MCF 10A (cell line): Measurements from ENCODE around the gene SLC23A3. TPM values are rescaled to one million over a fixed set of nuclear protein-coding genes. Genes with fewer than 3 reads are reported as not detected.
A peak's percentile ranks its signal among the peaks of the same experiment; 100 is the strongest.

ENCODE experiments used
- BruUV-seq: library from RNA; stranded (reverse); fragments of 400-500 nt; replicated peaks from 2 replicates; lab custom pipeline; 2021; lab: Mats Ljungman, UMichigan
- CTCF ChIA-PET: fragments of 300-600 bp; sonication (Branson Sonifier 250); formaldehyde crosslinking; extraction: SDS; loops from one replicate; lab custom pipeline; 2021; ENCODE audit warnings: antibody characterized with exemption, inconsistent platforms; lab: Yijun Ruan, JAX
- POLR2A ChIA-PET: fragments of 300-600, 350-650 bp; sonication (Branson Sonifier 250); formaldehyde crosslinking; extraction: SDS; loops from one replicate; lab custom pipeline; 2020; ENCODE audit warnings: antibody characterized with exemption, inconsistent platforms; lab: Yijun Ruan, JAX
- DNase-seq: peaks from one replicate; pipeline ENCODE4 v3.0.0-alpha.2; 2018; ENCODE audit not compliant: unreplicated experiment
- H3K27ac Mint-ChIP-seq: one replicate; pipeline ENCODE4 v1.8.0; 2022; ENCODE audit warnings: mild to moderate bottlenecking, low read depth, mixed read lengths; ENCODE audit not compliant: unreplicated experiment
- H3K27me3 Mint-ChIP-seq: one replicate; pipeline ENCODE4 v1.8.0; 2022; ENCODE audit warnings: mixed read lengths; ENCODE audit not compliant: insufficient read depth, unreplicated experiment
- H3K36me3 Mint-ChIP-seq: one replicate; pipeline ENCODE4 v1.8.0; 2022; ENCODE audit warnings: mild to moderate bottlenecking, moderate library complexity, mixed read lengths; ENCODE audit not compliant: insufficient read depth, unreplicated experiment
- H3K4me1 Mint-ChIP-seq: one replicate; pipeline ENCODE4 v1.8.0; 2022; ENCODE audit warnings: mixed read lengths; ENCODE audit not compliant: insufficient read depth, unreplicated experiment
- H3K4me3 Mint-ChIP-seq: one replicate; pipeline ENCODE4 v1.8.0; 2022; ENCODE audit warnings: mild to moderate bottlenecking, moderate library complexity, mixed read lengths; ENCODE audit not compliant: unreplicated experiment
- H3K9me3 Mint-ChIP-seq: one replicate; pipeline ENCODE4 v1.8.0; 2022; ENCODE audit warnings: mixed read lengths; ENCODE audit not compliant: unreplicated experiment
- intact Hi-C: fragments of 100-400 bp; cut with micrococcal nuclease; formaldehyde crosslinking; loops from 2 replicates; pipeline ENCODE4 v1.14.1; 2022
- total RNA-seq: library from RNA; stranded (reverse); gene quantifications from 2 replicates; pipeline ENCODE4 v1.2.3, GENCODE V29; 2022
- TF ChIP-seq, protein P1 (sequence below): fragments of 200-600 bp; IDR thresholded peaks from one replicate; pipeline ENCODE4 v1.8.0; 2022; ENCODE audit warnings: antibody characterized with exemption, mild to moderate bottlenecking; ENCODE audit not compliant: unreplicated experiment

SLC23A3 gene
- total RNA-seq, 1 experiment from 2014 or later, result 1.7 TPM

DNA sequence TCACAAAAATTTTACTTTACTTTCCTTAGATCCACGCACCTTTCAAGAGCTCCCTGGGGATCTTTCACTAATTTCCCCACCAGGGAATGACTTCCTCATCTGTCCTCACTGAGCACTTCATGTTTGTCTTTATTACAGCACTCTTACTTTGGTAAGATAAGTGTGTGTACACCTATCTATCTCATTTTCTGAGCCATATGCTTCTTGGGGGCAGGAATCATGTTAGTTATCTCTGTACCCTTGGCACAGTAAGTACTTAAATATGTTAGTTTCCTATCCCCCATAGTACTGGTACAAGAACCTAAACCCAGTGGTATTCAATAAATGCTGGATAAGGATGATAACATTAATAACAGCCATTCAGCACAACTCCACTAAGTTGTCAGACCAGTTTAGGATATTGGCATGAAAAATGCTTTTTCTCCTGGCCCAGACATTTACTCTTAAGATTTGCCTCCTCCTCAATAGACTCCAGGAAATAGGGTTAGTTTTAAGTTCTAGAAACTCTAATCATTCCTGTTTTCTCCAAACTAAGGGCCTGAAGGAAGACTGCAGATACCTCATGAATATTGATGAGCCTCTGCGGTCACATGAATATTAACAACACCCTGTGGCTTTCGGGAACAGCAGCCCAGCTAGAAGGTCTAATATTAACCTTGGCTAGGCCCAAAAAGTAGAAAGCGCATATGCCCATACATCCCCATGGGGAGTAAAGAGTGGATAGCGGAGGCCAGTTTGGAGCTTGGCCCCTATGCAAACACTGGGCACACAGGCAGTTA lies 47.4 kb downstream of the SLC23A3 start:
- Mint-ChIP-seq H3K27ac (no peak overlapping the region), H3K36me3 (no peaks in the 10 kb centered on the region), H3K9me3 (no peaks in the 10 kb centered on the region), H3K4me1 (peaks cover 40% of the 10 kb centered on the region), H3K4me3 (no peak overlapping the region), H3K27me3 (no peaks in the 10 kb centered on the region)
- TF ChIP-seq, protein P1, sequence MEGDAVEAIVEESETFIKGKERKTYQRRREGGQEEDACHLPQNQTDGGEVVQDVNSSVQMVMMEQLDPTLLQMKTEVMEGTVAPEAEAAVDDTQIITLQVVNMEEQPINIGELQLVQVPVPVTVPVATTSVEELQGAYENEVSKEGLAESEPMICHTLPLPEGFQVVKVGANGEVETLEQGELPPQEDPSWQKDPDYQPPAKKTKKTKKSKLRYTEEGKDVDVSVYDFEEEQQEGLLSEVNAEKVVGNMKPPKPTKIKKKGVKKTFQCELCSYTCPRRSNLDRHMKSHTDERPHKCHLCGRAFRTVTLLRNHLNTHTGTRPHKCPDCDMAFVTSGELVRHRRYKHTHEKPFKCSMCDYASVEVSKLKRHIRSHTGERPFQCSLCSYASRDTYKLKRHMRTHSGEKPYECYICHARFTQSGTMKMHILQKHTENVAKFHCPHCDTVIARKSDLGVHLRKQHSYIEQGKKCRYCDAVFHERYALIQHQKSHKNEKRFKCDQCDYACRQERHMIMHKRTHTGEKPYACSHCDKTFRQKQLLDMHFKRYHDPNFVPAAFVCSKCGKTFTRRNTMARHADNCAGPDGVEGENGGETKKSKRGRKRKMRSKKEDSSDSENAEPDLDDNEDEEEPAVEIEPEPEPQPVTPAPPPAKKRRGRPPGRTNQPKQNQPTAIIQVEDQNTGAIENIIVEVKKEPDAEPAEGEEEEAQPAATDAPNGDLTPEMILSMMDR, result no peak
- DNase-seq, result no peak
- BruUV-seq, result no TSS peak
- CTCF ChIA-PET, result interaction anchor here (0.5 to 9.6 kb wide), 22 partner anchors 8 to 565 kb away, joined by 3 to 112 read pairs (median 4); no protein-coding TSS in a partner anchor
- POLR2A ChIA-PET, result no interaction called here
- intact Hi-C loops, result no loop called here

DNA sequence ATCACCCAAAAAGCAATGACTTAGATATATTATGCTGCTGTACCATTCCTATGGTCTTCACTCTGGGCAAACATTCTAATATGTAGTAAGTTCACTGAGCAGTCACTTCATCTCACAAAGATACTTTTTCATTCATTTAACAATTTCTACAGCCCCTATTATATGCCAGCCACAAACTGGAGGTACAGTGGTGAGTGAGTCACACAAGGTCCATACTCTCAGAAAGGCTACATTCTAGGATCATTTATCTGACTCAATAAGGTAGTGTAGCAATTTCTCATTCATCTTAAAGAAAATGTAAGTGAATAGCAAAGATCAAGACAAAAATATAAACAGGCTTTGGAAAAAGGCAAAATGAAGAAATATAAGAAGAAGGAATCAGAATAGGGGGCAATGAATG lies 49.7 kb downstream of the SLC23A3 start:
- no peaks in the 10 kb centered on the region for H3K36me3 Mint-ChIP-seq
- no peaks in the 10 kb centered on the region for H3K9me3 Mint-ChIP-seq
- TF ChIP-seq, protein P1, result no peak
- H3K4me1 Mint-ChIP-seq, result peaks cover 20% of the 10 kb centered on the region
- H3K27me3 Mint-ChIP-seq, result no peaks in the 10 kb centered on the region
- no peak for DNase-seq
- H3K4me3 Mint-ChIP-seq, result no peak overlapping the region
- intact Hi-C loops, result no loop called here
- no peak overlapping the region for H3K27ac Mint-ChIP-seq
- POLR2A ChIA-PET, result interaction anchor here (0.7 to 1.5 kb wide), 4 partner anchors 35 to 124 kb away, joined by 3 to 6 read pairs (median 4); no protein-coding TSS in a partner anchor
- CTCF ChIA-PET, result interaction anchor here (0.6 to 9.6 kb wide), 44 partner anchors 9 to 337 kb away, joined by 3 to 112 read pairs (median 6); partner anchors contain the start of genes CFAP65, IHH and NHEJ1
- no TSS peak for BruUV-seq

DNA sequence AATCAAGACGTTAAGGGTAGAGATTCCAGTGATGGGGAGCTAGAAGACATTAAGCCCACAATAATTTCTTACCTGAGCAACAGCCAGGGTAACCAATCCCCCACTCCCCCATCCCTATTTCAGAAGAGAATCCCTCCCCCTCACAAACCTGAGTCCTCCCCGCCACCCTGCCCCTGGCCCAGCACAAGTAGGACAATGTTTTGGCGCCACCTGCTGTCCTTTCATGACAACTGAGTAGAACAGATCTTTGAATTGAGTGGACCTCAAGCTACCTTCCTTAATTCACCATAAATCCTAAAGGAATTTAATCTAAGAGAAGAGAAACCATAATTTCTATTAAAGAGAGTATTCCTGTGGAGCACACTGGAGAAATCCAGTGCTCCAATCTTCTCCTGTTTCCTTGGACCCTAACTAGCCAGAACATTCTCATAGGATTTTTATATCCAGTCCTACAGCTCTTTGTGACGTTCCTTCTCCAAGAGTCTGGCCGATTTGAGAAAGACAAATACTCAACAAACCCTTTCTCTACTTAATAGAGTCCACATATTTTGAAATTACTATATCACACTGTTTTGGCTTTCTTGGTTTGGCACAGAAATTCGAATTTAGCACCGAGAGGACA lies 50.3 kb downstream of the SLC23A3 start:
- DNase-seq, result peak; percentile 75
- CTCF ChIA-PET, result interaction anchor here (0.6 to 9.6 kb wide), 48 partner anchors 9 to 337 kb away, joined by 3 to 112 read pairs (median 6); partner anchors contain the start of genes CFAP65, IHH and NHEJ1
- Mint-ChIP-seq H3K36me3 (no peaks in the 10 kb centered on the region), H3K4me3 (no peak overlapping the region), H3K9me3 (no peaks in the 10 kb centered on the region), H3K4me1 (peaks cover 15% of the 10 kb centered on the region), H3K27ac (no peak overlapping the region), H3K27me3 (no peaks in the 10 kb centered on the region)
- no TSS peak for BruUV-seq
- intact Hi-C loops, result loop anchor here (1.0 to 5.0 kb wide), 5 partner anchors 42 to 267 kb away; no protein-coding TSS in a partner anchor
- POLR2A ChIA-PET, result interaction anchor here (0.7 to 1.5 kb wide), 4 partner anchors 36 to 124 kb away, joined by 3 to 6 read pairs (median 4); no protein-coding TSS in a partner anchor
- TF ChIP-seq, protein P1, result peak; percentile 74
